NCI-H2227 treated with DMSO at 0.1 percent for 48 hours (cell line): ENCODE data around the gene FARP1.
"Not testable (repeated sequence)": the region's sequence is repeated elsewhere in the genome, so short reads cannot be mapped to it uniquely, and the experiment has no call there.

Source experiments
- DNase-seq: peaks from one replicate; lab custom pipeline; 2025; lab: John Stamatoyannopoulos, UW

FARP1 gene

GRCh38 chr13:98396071-98396710 is 253.3 kb downstream of the FARP1 start:
- no peak for DNase-seq

- DNase-seq: no peak
Measured at GRCh38 chr13:98397221-98397620, 254.3 kb downstream of the FARP1 start.

GRCh38 chr13:98397861-98398260 is 255.0 kb downstream of the FARP1 start:
- DNase-seq: no peak

GRCh38 chr13:98398581-98398980 is 255.7 kb downstream of the FARP1 start:
- DNase-seq: no peak

- DNase-seq: no peak
Measured at GRCh38 chr13:98399756-98400155, 256.9 kb downstream of the FARP1 start.

- no peak for DNase-seq
Measured at GRCh38 chr13:98401934-98402333, 259.0 kb downstream of the FARP1 start.

- DNase-seq: no peak
Measured at GRCh38 chr13:98403076-98403475, 260.2 kb downstream of the FARP1 start.

GRCh38 chr13:98405107-98405571 is 262.2 kb downstream of the FARP1 start:
- DNase-seq: peak; percentile 67

GRCh38 chr13:98405690-98406344 is 262.9 kb downstream of the FARP1 start:
- DNase-seq: no peak

- no peak for DNase-seq
Measured at GRCh38 chr13:98406427-98406826, 263.5 kb downstream of the FARP1 start.

- DNase-seq: no peak
Measured at GRCh38 chr13:98406971-98407370, 264.1 kb downstream of the FARP1 start.

GRCh38 chr13:98407575-98407974 is 264.7 kb downstream of the FARP1 start:
- DNase-seq: no peak

GRCh38 chr13:98409281-98409680 is 266.4 kb downstream of the FARP1 start:
- no peak for DNase-seq

- DNase-seq: no peak
Measured at GRCh38 chr13:98410612-98411011, 267.7 kb downstream of the FARP1 start.

GRCh38 chr13:98411013-98411412 is 268.1 kb downstream of the FARP1 start:
- no peak for DNase-seq

- no peak for DNase-seq
Measured at GRCh38 chr13:98411617-98412265, 268.8 kb downstream of the FARP1 start.

GRCh38 chr13:98413278-98413677 is 270.4 kb downstream of the FARP1 start:
- DNase-seq: not testable (repeated sequence)

- DNase-seq: no peak
Measured at GRCh38 chr13:98413796-98414195, 270.9 kb downstream of the FARP1 start.

- no peak for DNase-seq
Measured at GRCh38 chr13:98415326-98416070, 272.6 kb downstream of the FARP1 start.

- no peak for DNase-seq
Measured at GRCh38 chr13:98416408-98416807, 273.5 kb downstream of the FARP1 start.

- no peak for DNase-seq
Measured at GRCh38 chr13:98419786-98420553, 277.1 kb downstream of the FARP1 start.
